Stimulated activated CD4-positive, alpha-beta T cell treated with anti-CD3 and anti-CD28 coated beads, Interleukin-2, amount 100 ng/mL, for 4 hours (primary cell): ENCODE measurements around the gene MFSD6.
"Not testable (repeated sequence)": the region's sequence is repeated elsewhere in the genome, so short reads cannot be mapped to it uniquely, and the experiment has no call there.

Source experiments
- DNase-seq: peaks from one replicate; pipeline ENCODE4 v3.0.0-alpha.2; 2020; ENCODE audit warnings: low read depth

Gene MFSD6

DNA sequence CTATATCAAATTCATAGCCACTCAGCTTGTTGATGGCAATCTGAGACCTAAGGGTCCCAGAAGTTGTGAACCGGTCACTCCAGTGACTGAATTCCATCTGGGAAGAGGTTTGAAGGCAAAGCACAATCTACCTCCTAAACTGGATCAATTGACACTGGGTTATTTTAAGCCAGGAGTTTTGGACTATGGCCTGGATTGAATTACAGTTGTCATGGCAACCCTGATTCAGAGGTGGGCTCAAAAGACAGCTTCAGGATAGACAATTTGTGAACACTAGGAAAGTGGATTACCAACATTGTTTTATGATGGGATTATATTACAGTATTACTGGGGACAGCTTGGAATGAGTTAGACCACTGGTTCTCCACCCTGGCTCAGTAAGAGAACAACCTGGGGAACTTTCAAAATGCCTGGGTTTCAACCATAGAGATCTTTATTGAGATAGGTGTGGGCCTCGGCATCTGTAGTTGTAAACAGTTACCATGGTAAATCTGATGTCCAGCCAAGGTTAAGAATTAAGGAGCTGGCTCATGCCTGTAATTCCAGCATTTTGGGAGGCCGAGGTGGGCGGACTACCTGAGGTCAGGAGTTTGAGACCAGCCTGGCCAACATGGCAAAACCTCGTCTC is 58.8 kb downstream of the MFSD6 start:
- no peak for DNase-seq

GRCh38 chr2:190467575-190468083 is 59.5 kb downstream of the MFSD6 start:
- no peak for DNase-seq

DNA sequence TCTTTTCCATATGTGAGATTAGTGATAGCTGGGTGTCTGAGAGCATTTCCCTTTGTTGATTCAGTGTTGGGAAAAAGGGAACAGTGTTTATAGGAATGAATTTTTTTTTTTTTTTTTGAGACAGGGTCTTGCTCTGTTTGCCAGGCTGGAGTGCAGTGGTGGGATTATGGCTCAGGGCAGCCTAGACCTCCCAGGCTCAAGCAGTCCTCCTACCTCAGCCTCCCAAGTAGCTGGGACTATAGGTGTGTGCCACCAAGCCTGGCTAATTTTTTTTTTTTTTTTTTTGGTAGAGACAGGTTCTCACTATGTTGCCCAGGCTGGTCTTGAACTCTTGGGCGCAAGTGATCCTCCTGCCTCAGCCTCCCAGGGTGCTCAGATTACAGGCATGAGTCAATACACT is 60.2 kb downstream of the MFSD6 start:
- not testable (repeated sequence) for DNase-seq

GRCh38 chr2:190468814-190469569 is 60.8 kb downstream of the MFSD6 start:
- DNase-seq: no peak

GRCh38 chr2:190469771-190470170 is 61.6 kb downstream of the MFSD6 start:
- DNase-seq: no peak

DNA sequence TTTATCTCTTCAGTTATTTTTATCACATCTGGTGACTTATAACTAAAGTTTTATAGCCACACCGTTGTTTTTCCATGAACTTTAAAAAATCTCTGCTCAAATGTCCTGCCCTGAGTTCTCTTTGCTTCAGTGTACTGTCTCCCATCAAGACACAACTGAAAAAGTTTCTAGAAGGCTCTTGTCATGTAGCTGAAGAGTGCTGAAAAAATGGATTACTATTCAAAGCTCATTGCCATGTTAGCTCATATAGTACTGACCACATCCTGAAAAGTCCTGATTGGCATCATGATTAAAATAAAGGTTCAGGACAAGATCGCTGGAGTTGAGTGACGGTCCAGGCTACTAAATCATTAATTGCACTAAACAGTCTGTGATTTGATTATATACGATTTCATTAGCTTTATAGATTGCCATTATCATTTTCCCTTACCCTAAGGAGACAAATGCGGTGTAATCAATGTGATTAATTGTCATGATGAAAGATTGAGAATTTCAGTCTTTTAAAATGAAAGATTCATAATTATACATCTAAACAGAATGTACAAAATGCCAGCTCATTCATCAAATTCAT is 62.2 kb downstream of the MFSD6 start:
- no peak for DNase-seq

DNA sequence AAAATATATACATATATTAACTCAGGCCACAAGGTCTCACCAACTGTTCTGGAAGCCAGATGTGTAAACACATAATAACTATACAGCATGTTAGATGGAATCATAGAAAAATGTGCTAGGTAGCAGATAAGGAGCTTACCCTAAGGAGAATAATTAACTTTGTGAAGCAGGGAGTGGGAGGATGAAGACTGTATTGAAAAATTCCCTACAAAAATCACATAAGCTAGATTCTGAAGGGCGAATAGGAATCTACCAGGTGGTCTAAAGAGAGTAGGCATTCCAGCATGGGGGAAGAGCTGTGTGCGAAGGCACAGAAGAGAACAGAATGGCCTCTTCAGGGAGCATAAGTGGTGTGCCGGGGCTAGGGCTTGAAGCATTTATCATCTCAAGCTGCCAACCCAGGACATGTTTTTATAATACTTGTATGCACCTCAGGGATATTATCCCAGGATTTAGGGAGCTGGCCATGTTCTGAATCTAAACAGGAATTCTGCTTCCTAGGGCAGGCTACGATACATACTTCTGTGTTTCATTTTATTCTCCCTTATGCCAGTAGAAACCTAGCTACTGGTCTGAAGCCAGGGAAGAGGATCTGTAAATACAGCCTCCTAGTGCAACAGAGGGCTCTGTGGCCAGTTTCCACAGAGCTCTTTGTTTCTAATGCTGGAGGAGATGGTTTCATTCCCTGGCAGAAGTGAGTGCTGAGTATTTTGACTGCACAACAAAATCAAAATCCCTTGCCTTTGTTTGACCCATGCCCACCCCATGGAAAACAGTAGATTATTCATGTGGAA is 69.7 kb downstream of the MFSD6 start:
- no peak for DNase-seq

DNA sequence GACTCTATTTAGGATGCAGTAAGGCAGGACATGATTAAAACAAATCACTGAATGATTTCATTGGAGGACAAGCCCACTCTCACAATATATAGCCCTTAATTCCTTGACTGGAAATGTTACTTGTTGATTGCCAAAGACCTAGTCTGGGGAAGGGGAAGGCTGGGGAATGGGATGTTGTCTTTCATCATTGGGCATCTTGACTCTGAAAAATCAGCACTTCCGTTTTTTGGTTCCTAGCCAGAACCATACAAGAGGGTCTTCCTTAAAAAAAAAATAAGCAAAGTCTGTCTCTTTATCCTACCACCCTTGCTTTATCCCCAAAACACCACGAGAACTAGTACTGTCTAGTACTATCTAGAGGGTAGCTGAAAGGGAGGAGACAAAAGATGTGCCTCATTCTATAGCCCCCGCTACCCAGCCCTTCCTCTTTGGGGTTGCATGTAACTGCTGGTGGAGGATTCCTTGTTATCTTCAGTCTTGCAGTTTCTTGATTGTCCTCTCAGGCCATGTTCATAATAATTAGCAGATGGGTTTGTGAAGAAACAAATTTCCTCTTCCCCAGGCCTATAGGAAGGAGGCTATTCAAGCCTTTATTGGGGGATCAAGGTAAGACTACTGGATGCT is 70.5 kb downstream of the MFSD6 start:
- no peak for DNase-seq

GRCh38 chr2:190481339-190481738 is 73.2 kb downstream of the MFSD6 start:
- DNase-seq: no peak

DNA sequence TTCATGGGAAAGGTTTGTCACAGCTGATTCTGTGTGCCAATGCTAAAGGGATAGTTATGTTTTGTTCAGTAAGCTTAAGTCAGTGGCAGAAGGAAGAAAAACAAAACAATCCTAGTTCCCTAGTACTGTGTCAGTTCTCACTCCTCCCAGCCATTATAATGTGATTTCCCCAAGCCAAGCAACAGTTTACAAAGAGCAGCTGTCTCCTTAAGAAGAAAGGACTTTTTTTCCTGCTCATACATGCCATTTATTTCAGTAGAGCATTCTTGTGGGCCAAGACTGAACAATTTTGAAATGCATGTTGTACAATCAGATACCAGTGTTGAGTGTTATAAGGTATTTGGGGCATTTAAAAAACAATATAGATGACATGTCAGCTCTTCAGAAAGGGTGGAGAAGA is 74.3 kb downstream of the MFSD6 start:
- no peak for DNase-seq

GRCh38 chr2:190486037-190486623 is 78.0 kb downstream of the MFSD6 start:
- no peak for DNase-seq

- no peak for DNase-seq
Observed at GRCh38 chr2:190488516-190489233, 80.5 kb downstream of the MFSD6 start.

GRCh38 chr2:190489475-190489874 is 81.3 kb downstream of the MFSD6 start:
- no peak for DNase-seq

DNA sequence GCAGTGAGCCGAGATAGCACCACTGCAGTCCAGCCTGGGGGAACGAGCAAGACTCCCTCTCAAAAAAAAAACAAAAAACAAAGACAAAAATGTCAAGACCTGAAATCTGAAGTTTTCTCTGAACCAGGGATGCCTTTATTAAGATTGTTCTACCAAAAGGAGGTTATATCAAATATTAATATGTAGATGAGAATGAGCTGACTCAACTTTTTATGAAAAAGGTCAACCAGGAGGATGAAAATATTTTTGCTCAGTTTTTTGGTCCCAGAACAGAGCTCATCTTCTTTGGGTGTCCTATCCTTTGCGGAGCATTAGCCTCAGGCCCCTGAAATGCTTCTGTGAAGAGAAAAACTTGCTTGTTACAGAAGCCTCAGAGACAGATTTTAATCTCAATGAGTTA is 82.3 kb downstream of the MFSD6 start:
- DNase-seq: no peak

GRCh38 chr2:190493095-190493494 is 84.9 kb downstream of the MFSD6 start:
- DNase-seq: no peak

DNA sequence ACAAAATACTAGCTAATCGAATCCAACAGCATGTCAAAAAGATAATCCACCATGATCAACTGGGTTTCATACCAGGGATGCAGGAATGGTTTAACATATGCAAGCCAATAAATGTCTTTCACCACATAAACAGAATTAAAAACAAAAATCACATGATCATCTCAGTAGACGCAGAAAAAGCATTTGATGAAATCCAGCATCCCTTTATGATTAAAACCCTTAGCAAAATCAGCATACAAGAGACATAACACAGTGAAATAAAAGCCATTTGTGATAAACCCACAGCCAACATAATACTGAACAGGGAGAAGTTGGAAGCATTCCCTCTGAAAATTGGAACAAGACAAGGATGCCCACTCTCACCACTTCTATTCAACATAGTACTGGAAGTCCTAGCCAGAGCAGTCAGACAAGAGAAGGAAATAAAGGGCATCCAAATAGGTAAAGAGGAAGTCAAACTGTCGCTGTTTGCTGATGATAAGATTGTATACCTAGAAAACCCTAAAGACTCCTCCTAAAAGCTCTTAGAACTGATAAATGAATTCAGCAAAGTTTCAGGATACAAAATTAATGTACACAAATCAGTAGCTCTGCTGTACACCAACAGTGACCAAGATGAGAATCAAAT is 86.6 kb downstream of the MFSD6 start:
- not testable (repeated sequence) for DNase-seq

- DNase-seq: no peak
Observed at GRCh38 chr2:190497428-190497827, 89.3 kb downstream of the MFSD6 start.

- no peak for DNase-seq
Observed at GRCh38 chr2:190499273-190499672, 91.1 kb downstream of the MFSD6 start.

- DNase-seq: no peak
Observed at GRCh38 chr2:190500054-190500502, 91.9 kb downstream of the MFSD6 start.

- DNase-seq: no peak
Observed at GRCh38 chr2:190501231-190501630, 93.1 kb downstream of the MFSD6 start.
